ENCODE results near the gene FRMPD2. TPM values are rescaled to one million over a fixed set of nuclear protein-coding genes. Genes with fewer than 3 reads are reported as not detected.

FRMPD2 gene
- total and polyA plus RNA-seq, 2 of the 4 experiments (the other 2 are of a cell fraction), result 0.18 TPM; not detected in 1

- H3K4me2 ChIP-seq (ENCODE audit: low read depth, low read length), result no peak overlapping the region
- H2AK5ac ChIP-seq (ENCODE audit: low read depth, low read length), result no peak overlapping the region
- WGBS, 2 experiments (ENCODE audit: extremely low coverage in 2 of 2, insufficient read length in 1 of 2), result no CpG with 5 or more reads among the region's 2 CpGs
- in situ Hi-C loops (cut with MboI; ENCODE audit: low sequenced_read_pairs) (no loop called here), dilution Hi-C loops (cut with HindIII; ENCODE audit: low sequenced_read_pairs, unreplicated experiment) (no loop called here), intact Hi-C loops (cut with micrococcal nuclease) (loop anchor here (2.0 kb wide), 1 partner anchor 53 kb away; no protein-coding TSS in a partner anchor)
- no peak overlapping the region for H3K23ac ChIP-seq (ENCODE audit: low read depth, low read length)
- no peaks in the 10 kb centered on the region for H4K20me1 ChIP-seq (ENCODE audit: insufficient read depth, low read length)
- H3K27ac ChIP-seq (ENCODE audit: insufficient read depth, low read length), result no peak overlapping the region
- H2BK120ac ChIP-seq (ENCODE audit: low read depth, low read length), result no peak overlapping the region
- H3K4me1 ChIP-seq (ENCODE audit: control insufficient read depth, insufficient read depth, low read length), result no peaks in the 10 kb centered on the region
- no peak overlapping the region for H3K14ac ChIP-seq (replicated peaks; ENCODE audit: low read depth, low read length)
- TF ChIP-seq CEBPB (IDR thresholded peaks at IDR 0.05; ENCODE audit: low read depth, low read length) (no peak), POLR2A (IDR thresholded peaks at IDR 0.05; ENCODE audit: low read depth, low read length) (no peak), SMC3 (IDR thresholded peaks at IDR 0.05; ENCODE audit: low read depth, low read length) (no peak), MXI1 (IDR thresholded peaks at IDR 0.05; ENCODE audit: borderline replicate concordance, low read depth, low read length) (no peak), MAZ (IDR thresholded peaks at IDR 0.05; ENCODE audit: borderline replicate concordance, low read depth, low read length) (no peak), CHD1 (IDR thresholded peaks at IDR 0.05; ENCODE audit: low read depth, low read length) (no peak), CTCF (conservative IDR thresholded peaks at IDR 0.05; ENCODE audit: low read depth, low read length) (no peak), RFX5 (IDR thresholded peaks at IDR 0.05; ENCODE audit: low read depth, low read length) (no peak), RAD21 (IDR thresholded peaks at IDR 0.05; ENCODE audit: low read length) (no peak), BHLHE40 (IDR thresholded peaks at IDR 0.05; ENCODE audit: low read depth, low read length) (no peak), NFE2L2 (IDR thresholded peaks at IDR 0.05; ENCODE audit: low read depth, low read length) (no peak), RCOR1 (IDR thresholded peaks at IDR 0.05; ENCODE audit: insufficient replicate concordance, low read length) (no peak), ELK1 (IDR thresholded peaks at IDR 0.05; ENCODE audit: borderline replicate concordance, low read depth, low read length) (no peak), USF2 (IDR thresholded peaks at IDR 0.05; ENCODE audit: low read depth, low read length) (no peak), FOS (IDR thresholded peaks at IDR 0.05; ENCODE audit: low read depth, low read length) (no peak), MAFK (IDR thresholded peaks at IDR 0.05; ENCODE audit: low read depth, low read length) (no peak)
- H4K91ac ChIP-seq (ENCODE audit: insufficient read depth, low read depth, low read length), result no peak overlapping the region
- H3K36me3 ChIP-seq (ENCODE audit: control insufficient read depth, insufficient read depth, low read length), result no peaks in the 10 kb centered on the region
- no peak overlapping the region for H3K56ac ChIP-seq (ENCODE audit: extremely low read depth, insufficient read depth, low read length)
- no peak overlapping the region for H2AK9ac ChIP-seq (replicated peaks; ENCODE audit: low read depth, low read length, poor library complexity)
- no peaks in the 10 kb centered on the region for H3K79me1 ChIP-seq (ENCODE audit: low read depth in 1 of 2, low read length in 2 of 2)
- H3K9ac ChIP-seq (ENCODE audit: low read depth, low read length), result no peak overlapping the region
- no peak overlapping the region for H2BK20ac ChIP-seq (ENCODE audit: low read depth, low read length)
- H3K4ac ChIP-seq (ENCODE audit: low read depth, low read length), result no peak overlapping the region
- ATAC-seq (ENCODE audit: low read depth) (no peak), DNase-seq (no peak)
- no peak overlapping the region for H2AFZ ChIP-seq (replicated peaks; ENCODE audit: low read length, poor library complexity)
- H2BK5ac ChIP-seq (ENCODE audit: low read depth, low read length, poor library complexity, severe bottlenecking), result no peak overlapping the region
- BruUV-seq (replicated peaks), result no TSS peak
- POLR2A ChIA-PET (ENCODE audit: unreplicated experiment), result no interaction called here
- no peak overlapping the region for H3K4me3 ChIP-seq (ENCODE audit: insufficient read depth, low read depth, low read length)
- H3K9me3 ChIP-seq (ENCODE audit: control insufficient read depth, insufficient read depth, low read length), result no peaks in the 10 kb centered on the region
- H2BK15ac ChIP-seq (ENCODE audit: low read depth, low read length), result no peak overlapping the region
- H3K27me3 ChIP-seq (ENCODE audit: control insufficient read depth, insufficient read depth, low read length), result peaks cover 34% of the 10 kb centered on the region
- H3K18ac ChIP-seq (ENCODE audit: low read depth, low read length), result no peak overlapping the region
- no peak overlapping the region for H4K8ac ChIP-seq (ENCODE audit: low read depth in 2 of 2, low read length in 2 of 2)
- no peak overlapping the region for H4K5ac ChIP-seq (ENCODE audit: low read depth, low read length)
- no peaks in the 10 kb centered on the region for H3K9me1 ChIP-seq (ENCODE audit: insufficient read depth, low read length)
- CTCF ChIA-PET, result no interaction called here
Observed at GRCh38 chr10:48273741-48274140, 755 bp downstream of the FRMPD2 start.
